ENCODE data around the gene OTOP3.

Gene OTOP3

GRCh38 chr17:74954665-74955421 is 19.1 kb downstream of the OTOP3 start:
- H3K36me3 ChIP-seq (ENCODE audit: control insufficient read depth in 2 of 2, insufficient read depth in 2 of 2, low read length in 2 of 2), result peaks cover 0 to 6% of the 10 kb centered on the region in 2 donors
- H3K27ac ChIP-seq (ENCODE audit: low read length), result no peak overlapping the region
- H3K9me3 ChIP-seq (ENCODE audit: control insufficient read depth in 2 of 2, low read length in 2 of 2), result no peaks in the 10 kb centered on the region
- H3K4me1 ChIP-seq (ENCODE audit: control insufficient read depth, insufficient read depth, low read length), result no peaks in the 10 kb centered on the region
- no peak overlapping the region for H3K4me3 ChIP-seq (ENCODE audit: low read length in 2 of 2)
- no peak overlapping the region for H3K9ac ChIP-seq (ENCODE audit: low read length in 2 of 2)
- peaks cover 0 to 2% of the 10 kb centered on the region in 2 donors for H3K27me3 ChIP-seq (ENCODE audit: control insufficient read depth in 1 of 2, insufficient read depth in 2 of 2, low read length in 2 of 2)

GRCh38 chr17:74956093-74956492 is 20.4 kb downstream of the OTOP3 start:
- Histone ChIP-seq H3K9ac (ENCODE audit: low read length in 2 of 2) (no peak overlapping the region), H3K4me3 (ENCODE audit: low read length in 2 of 2) (no peak overlapping the region), H3K27me3 (ENCODE audit: control insufficient read depth in 1 of 2, insufficient read depth in 2 of 2, low read length in 2 of 2) (no peaks in the 10 kb centered on the region), H3K27ac (ENCODE audit: low read length) (no peak overlapping the region), H3K9me3 (ENCODE audit: control insufficient read depth in 2 of 2, low read length in 2 of 2) (no peaks in the 10 kb centered on the region), H3K36me3 (ENCODE audit: control insufficient read depth in 2 of 2, insufficient read depth in 2 of 2, low read length in 2 of 2) (peaks cover 0 to 6% of the 10 kb centered on the region in 2 donors), H3K4me1 (ENCODE audit: control insufficient read depth, insufficient read depth, low read length) (no peaks in the 10 kb centered on the region)

- Histone ChIP-seq H3K36me3 (ENCODE audit: control insufficient read depth in 2 of 2, insufficient read depth in 2 of 2, low read length in 2 of 2) (peaks cover 0 to 6% of the 10 kb centered on the region in 2 donors), H3K9ac (ENCODE audit: low read length in 2 of 2) (no peak overlapping the region), H3K27ac (ENCODE audit: low read length) (no peak overlapping the region)
These were observed 22.4 kb downstream of the OTOP3 start for GRCh38 chr17:74957935-74958740.

GRCh38 chr17:74959826-74960515 is 24.3 kb downstream of the OTOP3 start:
- Histone ChIP-seq H3K9me3 (ENCODE audit: control insufficient read depth in 2 of 2, low read length in 2 of 2) (no peaks in the 10 kb centered on the region), H3K27ac (ENCODE audit: low read length) (no peak overlapping the region), H3K9ac (ENCODE audit: low read length in 2 of 2) (no peak overlapping the region), H3K4me1 (ENCODE audit: control insufficient read depth, insufficient read depth, low read length) (peaks cover 5% of the 10 kb centered on the region), H3K4me3 (ENCODE audit: low read length in 2 of 2) (no peak overlapping the region), H3K27me3 (ENCODE audit: control insufficient read depth in 1 of 2, insufficient read depth in 2 of 2, low read length in 2 of 2) (no peaks in the 10 kb centered on the region), H3K36me3 (ENCODE audit: control insufficient read depth in 2 of 2, insufficient read depth in 2 of 2, low read length in 2 of 2) (peaks cover 0 to 6% of the 10 kb centered on the region in 2 donors)

More at GRCh38 chr17:74957935-74958740, 22.4 kb downstream of the OTOP3 start:
- Histone ChIP-seq H3K27me3 (ENCODE audit: control insufficient read depth in 1 of 2, insufficient read depth in 2 of 2, low read length in 2 of 2) (no peaks in the 10 kb centered on the region), H3K4me3 (ENCODE audit: low read length in 2 of 2) (no peak overlapping the region), H3K4me1 (ENCODE audit: control insufficient read depth, insufficient read depth, low read length) (peaks cover 5% of the 10 kb centered on the region), H3K9me3 (ENCODE audit: control insufficient read depth in 2 of 2, low read length in 2 of 2) (no peaks in the 10 kb centered on the region)

GRCh38 chr17:74960570-74961342 is 25.1 kb downstream of the OTOP3 start:
- Histone ChIP-seq H3K36me3 (ENCODE audit: control insufficient read depth in 2 of 2, insufficient read depth in 2 of 2, low read length in 2 of 2) (peaks cover 0 to 3% of the 10 kb centered on the region in 2 donors), H3K27me3 (ENCODE audit: control insufficient read depth in 1 of 2, insufficient read depth in 2 of 2, low read length in 2 of 2) (no peaks in the 10 kb centered on the region), H3K4me3 (ENCODE audit: low read length in 2 of 2) (no peak overlapping the region), H3K27ac (ENCODE audit: low read length) (no peak overlapping the region), H3K4me1 (ENCODE audit: control insufficient read depth, insufficient read depth, low read length) (peaks cover 5% of the 10 kb centered on the region), H3K9me3 (ENCODE audit: control insufficient read depth in 2 of 2, low read length in 2 of 2) (no peaks in the 10 kb centered on the region), H3K9ac (ENCODE audit: low read length in 2 of 2) (no peak overlapping the region)

GRCh38 chr17:74961657-74962350 is 26.1 kb downstream of the OTOP3 start:
- Histone ChIP-seq H3K36me3 (ENCODE audit: control insufficient read depth in 2 of 2, insufficient read depth in 2 of 2, low read length in 2 of 2) (peaks cover 0 to 2% of the 10 kb centered on the region in 2 donors), H3K9me3 (ENCODE audit: control insufficient read depth in 2 of 2, low read length in 2 of 2) (no peaks in the 10 kb centered on the region), H3K4me1 (ENCODE audit: control insufficient read depth, insufficient read depth, low read length) (peaks cover 5% of the 10 kb centered on the region), H3K4me3 (ENCODE audit: low read length in 2 of 2) (peak overlapping the region in 1 of 2 donors; percentile 40), H3K27me3 (ENCODE audit: control insufficient read depth in 1 of 2, insufficient read depth in 2 of 2, low read length in 2 of 2) (no peaks in the 10 kb centered on the region), H3K27ac (ENCODE audit: low read length) (no peak overlapping the region), H3K9ac (ENCODE audit: low read length in 2 of 2) (no peak overlapping the region)

GRCh38 chr17:74962622-74963394 is 27.1 kb downstream of the OTOP3 start:
- Histone ChIP-seq H3K4me1 (ENCODE audit: control insufficient read depth, insufficient read depth, low read length) (peaks cover 5% of the 10 kb centered on the region), H3K9me3 (ENCODE audit: control insufficient read depth in 2 of 2, low read length in 2 of 2) (no peaks in the 10 kb centered on the region), H3K4me3 (ENCODE audit: low read length in 2 of 2) (no peak overlapping the region), H3K27ac (ENCODE audit: low read length) (no peak overlapping the region), H3K9ac (ENCODE audit: low read length in 2 of 2) (no peak overlapping the region), H3K36me3 (ENCODE audit: control insufficient read depth in 2 of 2, insufficient read depth in 2 of 2, low read length in 2 of 2) (peaks cover 0 to 2% of the 10 kb centered on the region in 2 donors), H3K27me3 (ENCODE audit: control insufficient read depth in 1 of 2, insufficient read depth in 2 of 2, low read length in 2 of 2) (no peaks in the 10 kb centered on the region)

- H3K9me3 ChIP-seq (ENCODE audit: control insufficient read depth in 2 of 2, low read length in 2 of 2), result no peaks in the 10 kb centered on the region
- H3K27ac ChIP-seq (ENCODE audit: low read length), result no peak overlapping the region
- peaks cover 0 to 2% of the 10 kb centered on the region in 2 donors for H3K36me3 ChIP-seq (ENCODE audit: control insufficient read depth in 2 of 2, insufficient read depth in 2 of 2, low read length in 2 of 2)
- peaks cover 5% of the 10 kb centered on the region for H3K4me1 ChIP-seq (ENCODE audit: control insufficient read depth, insufficient read depth, low read length)
- H3K4me3 ChIP-seq (ENCODE audit: low read length in 2 of 2), result no peak overlapping the region
- H3K27me3 ChIP-seq (ENCODE audit: control insufficient read depth in 1 of 2, insufficient read depth in 2 of 2, low read length in 2 of 2), result no peaks in the 10 kb centered on the region
- no peak overlapping the region for H3K9ac ChIP-seq (ENCODE audit: low read length in 2 of 2)
These were observed 28.0 kb downstream of the OTOP3 start for GRCh38 chr17:74963656-74964055.

GRCh38 chr17:74964246-74964761 is 28.6 kb downstream of the OTOP3 start:
- Histone ChIP-seq H3K27me3 (ENCODE audit: control insufficient read depth in 1 of 2, insufficient read depth in 2 of 2, low read length in 2 of 2) (no peaks in the 10 kb centered on the region), H3K9me3 (ENCODE audit: control insufficient read depth in 2 of 2, low read length in 2 of 2) (no peaks in the 10 kb centered on the region), H3K9ac (ENCODE audit: low read length in 2 of 2) (no peak overlapping the region), H3K4me1 (ENCODE audit: control insufficient read depth, insufficient read depth, low read length) (peaks cover 5% of the 10 kb centered on the region), H3K27ac (ENCODE audit: low read length) (no peak overlapping the region), H3K36me3 (ENCODE audit: control insufficient read depth in 2 of 2, insufficient read depth in 2 of 2, low read length in 2 of 2) (peaks cover 0 to 2% of the 10 kb centered on the region in 2 donors), H3K4me3 (ENCODE audit: low read length in 2 of 2) (no peak overlapping the region)
